HL-60 (cell line): ENCODE measurements around the gene RTN4RL1.

Experiments used
- GABPA ChIP-seq: IDR thresholded peaks from 2 replicates; pipeline ENCODE4 v1.6.1; 2012; ENCODE audit warnings: low read depth
- TF ChIP-seq, protein P1 (sequence below): IDR thresholded peaks from one replicate; pipeline ENCODE4 v1.5.1; 2011; ENCODE audit warnings: low read length, control low read depth, inconsistent platforms; ENCODE audit not compliant: insufficient read depth
- TF ChIP-seq, protein P2 (sequence below): IDR thresholded peaks from 2 replicates; pipeline ENCODE4 v1.6.1; 2012; ENCODE audit warnings: low read depth; ENCODE audit not compliant: insufficient replicate concordance

DNA sequence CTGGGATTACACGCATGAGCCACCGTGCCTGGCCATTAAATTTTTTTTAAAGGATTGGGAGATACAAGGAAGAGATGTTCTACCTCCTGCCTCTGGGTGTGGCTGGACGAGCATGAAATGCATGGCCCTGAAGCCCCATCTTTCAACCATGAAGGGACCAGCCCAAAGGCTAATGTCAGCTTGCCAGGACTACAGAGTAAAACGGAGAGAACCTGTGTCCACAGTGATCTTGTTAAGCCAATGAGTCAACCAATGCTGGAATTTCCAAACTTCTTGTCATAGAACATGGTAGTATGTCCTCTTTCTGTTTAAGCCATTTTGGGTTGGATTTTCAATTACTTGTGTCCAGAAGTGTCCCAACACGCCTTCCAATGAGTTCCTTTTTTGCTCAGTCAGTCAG lies 71.3 kb downstream of the RTN4RL1 start:
- TF ChIP-seq, protein P1, sequence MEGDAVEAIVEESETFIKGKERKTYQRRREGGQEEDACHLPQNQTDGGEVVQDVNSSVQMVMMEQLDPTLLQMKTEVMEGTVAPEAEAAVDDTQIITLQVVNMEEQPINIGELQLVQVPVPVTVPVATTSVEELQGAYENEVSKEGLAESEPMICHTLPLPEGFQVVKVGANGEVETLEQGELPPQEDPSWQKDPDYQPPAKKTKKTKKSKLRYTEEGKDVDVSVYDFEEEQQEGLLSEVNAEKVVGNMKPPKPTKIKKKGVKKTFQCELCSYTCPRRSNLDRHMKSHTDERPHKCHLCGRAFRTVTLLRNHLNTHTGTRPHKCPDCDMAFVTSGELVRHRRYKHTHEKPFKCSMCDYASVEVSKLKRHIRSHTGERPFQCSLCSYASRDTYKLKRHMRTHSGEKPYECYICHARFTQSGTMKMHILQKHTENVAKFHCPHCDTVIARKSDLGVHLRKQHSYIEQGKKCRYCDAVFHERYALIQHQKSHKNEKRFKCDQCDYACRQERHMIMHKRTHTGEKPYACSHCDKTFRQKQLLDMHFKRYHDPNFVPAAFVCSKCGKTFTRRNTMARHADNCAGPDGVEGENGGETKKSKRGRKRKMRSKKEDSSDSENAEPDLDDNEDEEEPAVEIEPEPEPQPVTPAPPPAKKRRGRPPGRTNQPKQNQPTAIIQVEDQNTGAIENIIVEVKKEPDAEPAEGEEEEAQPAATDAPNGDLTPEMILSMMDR, result no peak
- TF ChIP-seq, protein P2, sequence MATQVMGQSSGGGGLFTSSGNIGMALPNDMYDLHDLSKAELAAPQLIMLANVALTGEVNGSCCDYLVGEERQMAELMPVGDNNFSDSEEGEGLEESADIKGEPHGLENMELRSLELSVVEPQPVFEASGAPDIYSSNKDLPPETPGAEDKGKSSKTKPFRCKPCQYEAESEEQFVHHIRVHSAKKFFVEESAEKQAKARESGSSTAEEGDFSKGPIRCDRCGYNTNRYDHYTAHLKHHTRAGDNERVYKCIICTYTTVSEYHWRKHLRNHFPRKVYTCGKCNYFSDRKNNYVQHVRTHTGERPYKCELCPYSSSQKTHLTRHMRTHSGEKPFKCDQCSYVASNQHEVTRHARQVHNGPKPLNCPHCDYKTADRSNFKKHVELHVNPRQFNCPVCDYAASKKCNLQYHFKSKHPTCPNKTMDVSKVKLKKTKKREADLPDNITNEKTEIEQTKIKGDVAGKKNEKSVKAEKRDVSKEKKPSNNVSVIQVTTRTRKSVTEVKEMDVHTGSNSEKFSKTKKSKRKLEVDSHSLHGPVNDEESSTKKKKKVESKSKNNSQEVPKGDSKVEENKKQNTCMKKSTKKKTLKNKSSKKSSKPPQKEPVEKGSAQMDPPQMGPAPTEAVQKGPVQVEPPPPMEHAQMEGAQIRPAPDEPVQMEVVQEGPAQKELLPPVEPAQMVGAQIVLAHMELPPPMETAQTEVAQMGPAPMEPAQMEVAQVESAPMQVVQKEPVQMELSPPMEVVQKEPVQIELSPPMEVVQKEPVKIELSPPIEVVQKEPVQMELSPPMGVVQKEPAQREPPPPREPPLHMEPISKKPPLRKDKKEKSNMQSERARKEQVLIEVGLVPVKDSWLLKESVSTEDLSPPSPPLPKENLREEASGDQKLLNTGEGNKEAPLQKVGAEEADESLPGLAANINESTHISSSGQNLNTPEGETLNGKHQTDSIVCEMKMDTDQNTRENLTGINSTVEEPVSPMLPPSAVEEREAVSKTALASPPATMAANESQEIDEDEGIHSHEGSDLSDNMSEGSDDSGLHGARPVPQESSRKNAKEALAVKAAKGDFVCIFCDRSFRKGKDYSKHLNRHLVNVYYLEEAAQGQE, result no peak
- no peak for TF ChIP-seq GABPA
